Panc1 (cell line): ENCODE data around the gene TPBG. TPM values are rescaled to one million over a fixed set of nuclear protein-coding genes. Genes with fewer than 3 reads are reported as not detected.

Experiments
- ATAC-seq: fragments of 200-7000 bp; cut with Tn5 transposase; 2 replicates; pipeline ENCODE4 v1.9.1; 2020; ENCODE audit warnings: mild to moderate bottlenecking, moderate library complexity
- BruUV-seq: library from RNA; stranded (reverse); fragments of 400-500 nt; replicated peaks from 2 replicates; lab custom pipeline; 2021; lab: Mats Ljungman, UMichigan
- CTCF ChIA-PET: fragments of 300-600 bp; sonication (Branson Sonifier 250); formaldehyde crosslinking; loops from one replicate; lab custom pipeline; 2022; ENCODE audit warnings: antibody characterized with exemption; lab: Charles Lee
- POLR2A ChIA-PET: fragments of 300-600 bp; sonication (Branson Sonifier 250); formaldehyde crosslinking; loops from one replicate; lab custom pipeline; 2022; ENCODE audit warnings: antibody characterized with exemption; lab: Charles Lee
- DNase-seq: peaks from one replicate; pipeline ENCODE4 v3.0.0-alpha.2; 2010; ENCODE audit warnings: low read depth, low spot score
- H3K27ac ChIP-seq: 2 replicates; pipeline ENCODE4 v1.5.1; 2011; ENCODE audit warnings: mild to moderate bottlenecking, low read length, inconsistent platforms
- H3K27me3 ChIP-seq: fragments of 200-500 bp; sonication (Bioruptor generic); 2 replicates; pipeline ENCODE4 v1.6.0; 2014; ENCODE audit warnings: low read length, inconsistent platforms; ENCODE audit not compliant: control insufficient read depth, insufficient read depth
- H3K36me3 ChIP-seq: fragments of 200-500 bp; sonication (Bioruptor generic); 2 replicates; pipeline ENCODE4 v1.5.1; 2014; ENCODE audit warnings: inconsistent platforms, mild to moderate bottlenecking, low read length, moderate library complexity; ENCODE audit not compliant: control insufficient read depth, insufficient read depth
- H3K4me1 ChIP-seq: 2 replicates; pipeline ENCODE4 v1.5.1; 2011; ENCODE audit warnings: inconsistent platforms, mild to moderate bottlenecking, low read length, moderate library complexity; ENCODE audit not compliant: control insufficient read depth, insufficient read depth
- H3K4me3 ChIP-seq, 2 experiments: 2 replicates each; pipeline ENCODE4 v1.5.1; 2011 to 2012; ENCODE audit warnings: low read depth in 2 of 2, low read length in 2 of 2, mild to moderate bottlenecking in 2 of 2, inconsistent platforms in 1 of 2, moderate library complexity in 1 of 2
- H3K9me3 ChIP-seq: fragments of 200-500 bp; sonication (Bioruptor generic); 2 replicates; pipeline ENCODE4 v1.5.1; 2014; ENCODE audit warnings: low read depth, mild to moderate bottlenecking, inconsistent platforms, low read length, moderate library complexity; ENCODE audit not compliant: control insufficient read depth, insufficient read depth
- POLR2AphosphoS5 ChIP-seq: IDR thresholded peaks from 2 replicates; pipeline ENCODE4 v1.6.1; 2012; ENCODE audit warnings: mild to moderate bottlenecking, low read depth, low read length, moderate library complexity
- SIN3A ChIP-seq: IDR thresholded peaks from 2 replicates; pipeline ENCODE4 v1.6.1; 2012; ENCODE audit warnings: low read depth, mild to moderate bottlenecking, low read length, moderate library complexity, borderline replicate concordance; ENCODE audit not compliant: insufficient read depth
- TCF7L2 ChIP-seq: IDR thresholded peaks from 2 replicates; pipeline ENCODE4 v1.6.1; 2011; ENCODE audit warnings: mild to moderate bottlenecking, low read depth, low read length, inconsistent platforms
- in situ Hi-C: cut with HindIII; loops from 2 replicates; pipeline ENCODE4 v1.10.0; 2016; ENCODE audit warnings: low sequenced_read_pairs, low pct_unique_long_range_greater_than_20kb
- intact Hi-C: fragments of 100-400 bp; cut with micrococcal nuclease; formaldehyde crosslinking; loops from one replicate; pipeline ENCODE4 v1.10.0; 2022; ENCODE audit not compliant: unreplicated experiment
- total RNA-seq: library from RNA; stranded (reverse); gene quantifications from one replicate; pipeline ENCODE4 v1.2.1, GENCODE V29; 2021; ENCODE audit not compliant: unreplicated experiment
- TF ChIP-seq, protein P1 (sequence below), 2 experiments: IDR thresholded peaks; 2 replicates each; pipeline ENCODE4 v1.6.1; 2011 to 2012; ENCODE audit warnings: low read depth in 2 of 2, control low read depth in 1 of 2, low read length in 1 of 2, mild to moderate bottlenecking in 1 of 2, moderate library complexity in 1 of 2; ENCODE audit not compliant: insufficient read depth in 1 of 2
- TF ChIP-seq, protein P2 (sequence below): fragments of 450-650 bp; IDR thresholded peaks from 2 replicates; pipeline ENCODE4 v1.5.1; 2017; ENCODE audit warnings: mild to moderate bottlenecking

TPBG gene
- total RNA-seq, 1 experiment from 2014 or later = 84.1 TPM

DNA sequence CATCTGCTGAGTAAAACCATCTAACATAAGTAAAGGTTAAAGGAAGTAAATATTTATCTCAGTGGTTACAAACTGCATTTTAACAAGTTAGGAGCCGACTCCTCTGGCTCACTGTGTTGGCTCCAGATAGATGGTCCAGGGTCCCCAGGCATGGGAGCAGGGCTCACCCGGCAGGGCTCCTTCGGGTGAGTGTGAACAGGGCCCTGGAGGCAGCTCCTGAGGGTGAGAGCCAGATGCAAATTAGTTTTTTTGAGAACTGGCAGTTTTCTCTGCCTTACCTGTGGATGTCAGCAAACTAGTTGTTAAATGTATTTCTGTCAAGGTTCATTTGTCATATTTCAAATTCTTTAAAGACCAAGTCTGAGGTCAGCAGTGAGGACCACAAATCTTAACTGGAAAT, 21.5 kb downstream of the TPBG start:
- Histone ChIP-seq H3K27me3 (no peaks in the 10 kb centered on the region), H3K9me3 (no peaks in the 10 kb centered on the region), H3K27ac (no peak overlapping the region), H3K36me3 (no peaks in the 10 kb centered on the region), H3K4me1 (no peaks in the 10 kb centered on the region; the same call in 1 of the 2 replicates), H3K4me3 (no peak overlapping the region)
- BruUV-seq = no TSS peak
- ATAC-seq = no peak
- TF ChIP-seq POLR2AphosphoS5 (no peak), TCF7L2 (no peak), SIN3A (no peak)
- TF ChIP-seq, protein P1, sequence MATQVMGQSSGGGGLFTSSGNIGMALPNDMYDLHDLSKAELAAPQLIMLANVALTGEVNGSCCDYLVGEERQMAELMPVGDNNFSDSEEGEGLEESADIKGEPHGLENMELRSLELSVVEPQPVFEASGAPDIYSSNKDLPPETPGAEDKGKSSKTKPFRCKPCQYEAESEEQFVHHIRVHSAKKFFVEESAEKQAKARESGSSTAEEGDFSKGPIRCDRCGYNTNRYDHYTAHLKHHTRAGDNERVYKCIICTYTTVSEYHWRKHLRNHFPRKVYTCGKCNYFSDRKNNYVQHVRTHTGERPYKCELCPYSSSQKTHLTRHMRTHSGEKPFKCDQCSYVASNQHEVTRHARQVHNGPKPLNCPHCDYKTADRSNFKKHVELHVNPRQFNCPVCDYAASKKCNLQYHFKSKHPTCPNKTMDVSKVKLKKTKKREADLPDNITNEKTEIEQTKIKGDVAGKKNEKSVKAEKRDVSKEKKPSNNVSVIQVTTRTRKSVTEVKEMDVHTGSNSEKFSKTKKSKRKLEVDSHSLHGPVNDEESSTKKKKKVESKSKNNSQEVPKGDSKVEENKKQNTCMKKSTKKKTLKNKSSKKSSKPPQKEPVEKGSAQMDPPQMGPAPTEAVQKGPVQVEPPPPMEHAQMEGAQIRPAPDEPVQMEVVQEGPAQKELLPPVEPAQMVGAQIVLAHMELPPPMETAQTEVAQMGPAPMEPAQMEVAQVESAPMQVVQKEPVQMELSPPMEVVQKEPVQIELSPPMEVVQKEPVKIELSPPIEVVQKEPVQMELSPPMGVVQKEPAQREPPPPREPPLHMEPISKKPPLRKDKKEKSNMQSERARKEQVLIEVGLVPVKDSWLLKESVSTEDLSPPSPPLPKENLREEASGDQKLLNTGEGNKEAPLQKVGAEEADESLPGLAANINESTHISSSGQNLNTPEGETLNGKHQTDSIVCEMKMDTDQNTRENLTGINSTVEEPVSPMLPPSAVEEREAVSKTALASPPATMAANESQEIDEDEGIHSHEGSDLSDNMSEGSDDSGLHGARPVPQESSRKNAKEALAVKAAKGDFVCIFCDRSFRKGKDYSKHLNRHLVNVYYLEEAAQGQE (IDR thresholded peaks at IDR 0.05; ENCODE audit: insufficient read depth in 1 of 2, low read depth in 2 of 2, low read length in 1 of 2) = no peak
- TF ChIP-seq, protein P2, sequence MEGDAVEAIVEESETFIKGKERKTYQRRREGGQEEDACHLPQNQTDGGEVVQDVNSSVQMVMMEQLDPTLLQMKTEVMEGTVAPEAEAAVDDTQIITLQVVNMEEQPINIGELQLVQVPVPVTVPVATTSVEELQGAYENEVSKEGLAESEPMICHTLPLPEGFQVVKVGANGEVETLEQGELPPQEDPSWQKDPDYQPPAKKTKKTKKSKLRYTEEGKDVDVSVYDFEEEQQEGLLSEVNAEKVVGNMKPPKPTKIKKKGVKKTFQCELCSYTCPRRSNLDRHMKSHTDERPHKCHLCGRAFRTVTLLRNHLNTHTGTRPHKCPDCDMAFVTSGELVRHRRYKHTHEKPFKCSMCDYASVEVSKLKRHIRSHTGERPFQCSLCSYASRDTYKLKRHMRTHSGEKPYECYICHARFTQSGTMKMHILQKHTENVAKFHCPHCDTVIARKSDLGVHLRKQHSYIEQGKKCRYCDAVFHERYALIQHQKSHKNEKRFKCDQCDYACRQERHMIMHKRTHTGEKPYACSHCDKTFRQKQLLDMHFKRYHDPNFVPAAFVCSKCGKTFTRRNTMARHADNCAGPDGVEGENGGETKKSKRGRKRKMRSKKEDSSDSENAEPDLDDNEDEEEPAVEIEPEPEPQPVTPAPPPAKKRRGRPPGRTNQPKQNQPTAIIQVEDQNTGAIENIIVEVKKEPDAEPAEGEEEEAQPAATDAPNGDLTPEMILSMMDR = no peak
- DNase-seq = no peak
- in situ Hi-C loops = no loop called here
- ChIA-PET CTCF (no interaction called here), POLR2A (no interaction called here)
- intact Hi-C loops = no loop called here

DNA sequence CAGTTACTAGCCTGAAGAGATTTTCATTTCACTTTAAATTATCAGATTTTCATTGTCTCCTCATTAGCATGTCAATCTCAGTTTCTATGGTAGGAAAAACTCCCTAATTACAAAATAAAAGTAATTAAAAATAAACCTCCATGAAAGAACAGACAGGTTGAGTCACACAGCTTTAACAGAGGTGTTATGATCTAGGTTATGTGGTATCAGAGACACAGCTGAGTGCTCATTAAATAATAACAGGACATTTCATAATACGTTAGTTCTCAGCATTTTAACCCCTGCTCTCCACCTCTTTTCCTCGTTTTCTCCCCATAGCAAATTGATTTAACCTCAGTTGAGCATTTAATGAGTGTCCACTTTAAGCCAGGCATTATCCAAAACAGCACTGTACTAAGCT, 21.9 kb downstream of the TPBG start:
- intact Hi-C loops (no loop called here), in situ Hi-C loops (no loop called here)
- ATAC-seq = no peak
- CTCF ChIA-PET = no interaction called here
- Histone ChIP-seq H3K4me3 (no peak overlapping the region), H3K36me3 (no peaks in the 10 kb centered on the region), H3K4me1 (no peaks in the 10 kb centered on the region; the same call in 1 of the 2 replicates), H3K27ac (no peak overlapping the region), H3K9me3 (no peaks in the 10 kb centered on the region), H3K27me3 (no peaks in the 10 kb centered on the region)
- BruUV-seq = no TSS peak
- DNase-seq = no peak
- POLR2A ChIA-PET = interaction anchor here (0.6 kb wide), 1 partner anchor 636 kb away, joined by 9 read pairs; no protein-coding TSS in a partner anchor
- TF ChIP-seq POLR2AphosphoS5 = no peak
- no peak for TF ChIP-seq SIN3A
- TF ChIP-seq, protein P2 = no peak
- TF ChIP-seq, protein P1 (IDR thresholded peaks at IDR 0.05; ENCODE audit: insufficient read depth in 1 of 2, low read depth in 2 of 2, low read length in 1 of 2) = no peak
- TF ChIP-seq TCF7L2 = no peak
